ENCODE data around the gene GLYR1.

GLYR1 gene

GRCh38 chr16:4880006-4880580 lies 33.0 kb upstream of the GLYR1 start:
- no peak for DNase-seq (ENCODE audit: low read depth in 2 of 2)

DNA sequence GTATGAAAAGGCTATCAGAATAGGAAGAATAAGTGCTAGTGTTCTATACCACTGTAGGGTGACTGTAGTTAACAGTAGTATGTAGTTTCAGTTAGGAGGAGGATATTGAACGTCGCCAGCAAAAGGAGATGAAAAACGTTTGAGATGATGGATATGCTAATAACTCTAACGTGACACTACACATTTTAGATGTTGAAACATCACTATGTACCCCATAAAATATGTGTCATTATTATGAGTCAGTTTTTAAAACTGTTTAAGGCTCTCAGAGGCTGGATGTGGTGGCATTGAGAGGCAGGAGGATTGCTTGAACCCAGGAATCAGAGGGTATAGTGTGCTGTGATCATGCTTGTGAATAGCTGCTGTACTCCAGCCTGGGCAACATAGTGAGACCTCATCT lies 32.0 kb upstream of the GLYR1 start:
- DNase-seq (ENCODE audit: low read depth in 2 of 2): no peak

DNA sequence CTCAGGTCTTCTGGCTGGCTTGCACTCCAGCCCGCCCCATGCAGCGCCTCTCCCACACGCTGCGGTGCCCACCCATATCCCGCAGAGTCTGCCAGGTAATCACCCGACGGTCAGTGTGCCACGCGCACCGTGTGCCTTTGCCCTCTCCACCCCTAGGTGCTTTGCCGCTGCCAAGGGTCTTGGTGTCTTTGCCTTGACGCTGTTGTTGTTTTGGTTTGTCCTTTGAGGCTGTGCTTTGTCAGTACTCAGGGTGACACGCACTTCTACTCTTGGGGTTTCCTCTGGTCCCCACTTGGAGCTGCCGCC lies 30.2 kb upstream of the GLYR1 start:
- no peak for DNase-seq (ENCODE audit: low read depth in 2 of 2)

DNA sequence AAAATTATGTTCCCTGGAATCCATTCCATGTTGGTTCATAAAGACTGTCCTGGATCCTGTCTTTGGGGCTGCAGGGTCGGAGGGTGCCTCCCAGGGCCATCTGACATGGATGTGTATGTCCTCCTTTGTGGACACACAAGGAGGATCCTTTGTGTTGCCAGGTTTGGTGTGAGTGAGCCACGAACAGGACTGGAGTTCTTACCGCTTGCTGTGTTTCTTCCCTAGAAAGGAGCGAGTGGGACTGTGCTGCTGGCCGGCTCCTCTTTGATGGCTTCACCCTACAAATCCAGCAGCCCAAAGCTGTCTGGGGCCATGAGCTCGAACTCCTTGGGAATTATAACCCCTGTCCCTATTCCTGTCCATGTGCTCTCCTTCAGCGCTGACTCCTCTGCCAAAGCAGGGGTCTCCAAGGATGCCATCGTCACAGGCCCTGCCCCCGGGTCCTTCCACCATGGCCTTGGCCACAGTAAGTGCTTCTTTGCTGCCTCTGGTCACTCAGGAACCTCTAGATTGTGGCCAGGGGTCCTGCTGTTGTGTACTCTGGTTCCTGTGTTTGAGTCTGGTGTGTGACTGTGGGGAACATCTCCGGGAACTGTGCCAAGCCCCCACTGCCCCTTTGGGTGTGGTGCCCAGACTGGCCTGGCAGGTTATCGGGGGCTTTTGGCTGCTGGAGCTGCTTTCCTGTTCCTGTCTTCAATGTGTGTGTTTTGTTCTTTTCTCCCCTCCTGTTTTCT lies 29.7 kb upstream of the GLYR1 start:
- no peak for DNase-seq (ENCODE audit: low read depth in 2 of 2)

DNA sequence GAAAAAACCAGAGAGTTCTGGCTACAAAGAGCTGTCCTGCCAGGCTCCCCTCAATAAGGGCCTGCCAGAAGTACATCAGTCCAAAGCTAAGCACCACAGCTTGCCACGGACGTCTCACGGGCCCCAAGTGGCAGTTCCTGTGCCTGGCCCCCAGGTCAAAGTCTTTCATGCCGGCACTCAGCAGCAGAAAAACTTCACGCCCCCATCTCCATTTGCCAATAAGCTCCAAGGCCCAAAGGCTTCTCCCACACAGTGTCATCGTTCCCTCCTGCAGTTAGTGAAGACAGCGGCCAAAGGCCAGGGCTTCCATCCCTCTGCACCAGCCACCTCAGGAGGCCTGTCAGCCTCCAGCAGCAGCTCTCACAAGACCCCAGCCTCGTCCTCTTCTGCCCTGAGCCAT lies 27.6 kb upstream of the GLYR1 start:
- DNase-seq (ENCODE audit: low read depth in 2 of 2): no peak

DNA sequence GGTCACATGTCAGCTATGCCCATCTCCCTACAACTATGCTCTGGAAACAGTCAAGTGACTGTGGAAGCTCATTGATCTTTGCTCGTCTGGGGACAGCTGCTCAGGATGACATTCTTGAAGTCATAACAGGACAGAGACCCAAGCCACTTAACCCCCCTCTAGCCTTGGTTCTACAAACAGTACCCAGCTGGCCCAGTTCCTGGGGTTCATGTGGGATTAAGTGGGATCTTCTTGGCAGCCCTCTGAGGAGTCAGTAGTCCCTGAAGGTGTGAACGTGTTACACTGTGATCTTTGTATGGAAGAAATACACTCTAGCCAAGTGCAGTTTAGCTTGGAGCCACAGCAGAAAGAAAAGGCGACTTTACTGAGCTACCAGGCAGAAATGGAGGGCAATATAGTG lies 26.0 kb upstream of the GLYR1 start:
- DNase-seq (ENCODE audit: low read depth in 2 of 2): no peak

DNA sequence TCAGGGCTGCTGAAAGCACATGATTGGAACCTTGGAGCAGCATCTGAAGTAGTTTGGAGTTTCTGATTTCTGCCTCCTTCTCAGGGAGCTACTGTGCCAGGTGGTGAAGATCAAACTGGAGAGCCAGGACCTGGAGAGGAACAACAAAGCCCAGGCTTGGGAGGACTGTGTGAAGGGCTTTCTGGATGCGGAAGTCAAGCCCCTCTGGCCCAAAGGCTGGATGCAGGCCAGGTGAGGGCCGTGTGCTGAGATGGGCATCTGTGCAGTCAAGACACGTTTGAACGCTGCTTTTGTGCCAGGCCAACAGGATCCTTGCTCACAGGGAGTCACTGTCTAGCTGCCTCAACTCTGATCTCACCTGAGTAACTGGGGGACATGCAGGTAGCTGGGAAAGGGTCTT lies 24.0 kb upstream of the GLYR1 start:
- DNase-seq (ENCODE audit: low read depth in 2 of 2): no peak

DNA sequence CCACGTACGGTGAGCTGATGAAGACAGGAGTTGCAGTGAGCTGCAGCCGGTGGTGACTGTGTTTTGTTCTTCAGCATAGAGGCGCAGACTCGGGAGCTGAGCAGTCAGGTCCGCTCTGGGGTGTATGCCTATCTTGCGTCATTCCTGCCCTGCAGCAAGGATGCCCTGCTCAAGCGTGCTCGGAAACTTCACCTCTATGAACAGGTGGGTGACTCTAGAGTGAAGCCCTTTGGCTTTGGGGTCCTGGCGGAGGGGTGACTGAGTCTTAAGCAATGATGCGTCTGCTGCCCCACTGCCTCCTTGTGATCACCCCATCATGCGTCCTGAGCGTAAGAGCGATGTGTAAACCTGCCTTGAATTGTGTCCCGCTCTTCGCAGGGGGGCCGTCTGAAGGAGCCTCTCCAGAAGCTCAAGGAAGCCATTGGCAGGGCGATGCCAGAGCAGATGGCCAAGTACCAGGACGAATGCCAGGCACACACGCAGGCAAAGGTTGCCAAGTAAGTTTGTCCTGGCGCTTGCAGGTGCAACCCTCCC lies 23.1 kb upstream of the GLYR1 start:
- no peak for DNase-seq (ENCODE audit: low read depth in 2 of 2)

DNA sequence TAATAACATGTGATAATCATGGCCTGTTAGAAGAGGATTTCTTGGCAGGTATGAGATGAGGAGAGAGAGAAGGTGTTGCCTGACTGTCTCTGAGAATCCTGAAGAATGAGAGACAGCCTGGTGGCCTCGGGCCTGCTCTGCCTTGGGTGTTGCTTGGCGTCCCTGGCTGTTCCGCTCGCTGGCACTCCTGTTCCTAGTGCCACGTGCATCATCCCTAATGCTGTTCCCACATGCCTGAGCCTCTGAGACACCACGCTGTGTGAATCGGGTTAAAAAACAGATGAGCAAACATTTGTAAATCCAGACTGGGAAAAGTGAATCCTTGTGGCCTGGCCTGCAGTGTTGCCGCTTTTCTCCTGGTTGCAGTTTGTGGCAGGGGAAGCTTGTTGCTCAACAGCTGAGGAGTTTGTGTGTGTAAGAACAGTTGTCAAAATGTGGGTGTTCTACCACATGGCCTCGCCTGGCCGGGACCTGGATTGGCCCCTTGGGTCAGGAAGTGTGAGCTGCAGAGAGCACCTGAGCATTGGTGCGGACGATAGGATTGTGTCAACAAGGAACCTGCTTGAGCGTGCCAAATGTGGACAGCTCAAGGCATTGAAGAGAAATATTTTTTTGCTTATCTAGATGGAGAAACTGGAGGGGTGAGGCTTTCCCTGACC lies 22.2 kb upstream of the GLYR1 start:
- DNase-seq (ENCODE audit: low read depth in 2 of 2): no peak

GRCh38 chr16:4868535-4868934 lies 21.4 kb upstream of the GLYR1 start:
- no peak for DNase-seq (ENCODE audit: low read depth in 2 of 2)

DNA sequence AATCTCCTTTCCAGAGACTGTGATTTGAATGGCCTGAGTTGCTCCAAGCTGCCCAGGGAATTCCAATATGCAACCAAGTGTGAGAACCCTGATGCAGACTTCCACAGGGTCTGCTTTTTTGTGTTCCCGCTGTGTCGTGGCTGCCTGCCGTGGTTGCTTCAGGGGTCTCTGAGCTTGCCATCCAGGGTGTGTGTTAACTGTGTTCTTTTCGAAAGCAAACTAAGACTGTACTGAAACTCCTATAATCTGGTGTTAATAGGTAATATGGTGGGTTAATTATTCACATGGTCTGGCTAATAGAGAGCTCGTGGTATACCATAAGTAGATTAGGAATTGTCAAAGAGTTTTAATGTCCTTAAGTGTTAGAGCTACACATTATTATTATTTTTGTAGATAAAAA lies 20.9 kb upstream of the GLYR1 start:
- DNase-seq (ENCODE audit: low read depth in 2 of 2): no peak

DNA sequence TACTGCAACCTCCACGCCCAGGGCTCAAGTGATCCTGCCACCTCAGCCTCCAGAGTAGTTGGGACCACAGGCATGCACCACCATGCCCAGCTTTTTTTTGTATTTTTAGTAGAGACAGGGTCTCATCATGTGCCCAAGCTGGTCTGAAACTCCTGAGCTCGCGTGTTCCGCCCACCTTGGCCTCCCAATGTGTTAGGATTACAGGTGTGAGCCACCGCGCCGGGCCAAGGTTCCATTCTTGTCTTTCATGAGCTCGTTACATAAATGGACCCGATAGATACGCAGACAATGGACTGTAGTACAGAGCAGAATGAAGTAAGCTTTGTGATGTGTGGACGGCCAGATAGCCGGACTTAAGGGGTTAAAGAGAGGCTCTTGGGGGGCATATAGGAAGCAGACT lies 19.5 kb upstream of the GLYR1 start:
- DNase-seq (ENCODE audit: low read depth in 2 of 2): no peak

DNA sequence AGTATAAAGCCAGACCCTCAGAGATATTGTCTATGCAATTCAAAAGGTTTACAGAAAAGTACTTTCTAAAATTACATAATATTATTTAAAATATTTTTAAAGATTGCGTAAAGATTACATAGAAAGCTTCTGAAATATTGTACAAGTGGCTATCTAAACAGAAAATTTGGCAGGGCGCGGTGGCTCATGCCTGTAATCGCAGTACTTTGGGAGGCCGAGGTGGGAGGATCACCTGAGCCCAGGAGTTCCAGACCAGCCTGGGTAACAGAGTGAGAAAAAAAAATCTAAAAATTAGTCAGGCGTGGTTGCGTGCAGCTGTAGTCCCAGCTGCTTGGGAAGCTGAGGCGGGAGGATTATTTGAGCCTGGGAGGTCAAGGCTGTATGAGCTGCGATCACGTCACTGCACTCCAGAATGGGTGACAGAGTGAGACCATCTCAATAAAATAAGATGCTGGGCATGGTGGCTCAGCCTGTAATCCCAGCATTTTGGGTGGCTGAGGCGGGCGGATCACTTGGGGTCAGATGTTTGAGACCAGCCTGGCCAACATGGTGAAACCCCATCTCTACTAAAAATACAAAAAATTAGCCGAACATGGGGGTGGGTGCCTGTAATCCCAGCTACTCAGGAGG lies 18.3 kb upstream of the GLYR1 start:
- DNase-seq (ENCODE audit: low read depth in 2 of 2): no peak

- DNase-seq (ENCODE audit: low read depth in 2 of 2): no peak
These were observed 17.6 kb upstream of the GLYR1 start for GRCh38 chr16:4864728-4865127.

DNA sequence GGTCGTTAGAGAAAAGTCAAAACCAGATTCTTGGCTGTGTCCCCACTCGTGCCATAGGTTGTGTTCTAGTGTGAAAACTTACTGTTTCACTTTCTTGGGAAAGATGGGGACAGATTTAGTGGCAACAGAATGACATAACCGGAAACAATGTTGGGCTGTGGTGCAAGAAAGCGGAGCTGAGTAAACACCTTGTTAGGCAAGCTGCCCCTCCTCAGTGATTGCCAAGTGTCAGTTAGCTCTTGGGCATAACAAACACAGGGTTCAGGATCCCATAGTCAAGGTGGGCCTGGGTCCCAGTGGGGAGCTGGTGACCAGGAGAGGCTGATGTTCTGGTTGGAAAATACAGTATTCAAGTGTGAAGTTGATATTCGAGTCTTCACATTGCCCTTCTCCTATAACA lies 15.6 kb upstream of the GLYR1 start:
- DNase-seq (ENCODE audit: low read depth in 2 of 2): no peak

- DNase-seq (ENCODE audit: low read depth in 2 of 2): no peak
These were observed 13.7 kb upstream of the GLYR1 start for GRCh38 chr16:4860727-4861342.

- DNase-seq (ENCODE audit: low read depth in 2 of 2): no peak
These were observed 12.8 kb upstream of the GLYR1 start for GRCh38 chr16:4859900-4860255.

- no peak for DNase-seq (ENCODE audit: low read depth in 2 of 2)
These were observed 12.3 kb upstream of the GLYR1 start for GRCh38 chr16:4859190-4859899.

- DNase-seq (ENCODE audit: low read depth in 2 of 2): no peak
These were observed 8.7 kb upstream of the GLYR1 start for GRCh38 chr16:4855804-4856203.

DNA sequence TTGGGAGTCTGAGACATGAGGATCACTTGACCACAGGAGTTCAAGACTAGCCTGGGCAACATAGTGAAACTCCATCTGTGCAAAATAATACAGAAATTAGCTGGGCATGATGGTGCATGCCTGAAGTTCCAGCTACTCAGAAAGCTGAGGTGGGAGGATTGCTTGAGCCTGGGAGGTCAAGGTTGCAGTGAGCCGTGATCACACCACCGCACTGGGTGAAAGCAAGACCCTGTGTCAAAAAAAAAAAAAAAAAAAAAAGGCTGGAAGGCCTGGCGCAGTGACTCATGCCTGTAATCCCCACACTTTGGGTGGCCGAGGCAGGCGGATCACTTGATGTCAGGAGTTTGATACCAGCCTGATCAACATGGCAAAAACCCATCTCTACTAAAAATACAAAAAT lies 8.3 kb upstream of the GLYR1 start:
- no peak for DNase-seq (ENCODE audit: low read depth in 2 of 2)

- no peak for DNase-seq (ENCODE audit: low read depth in 2 of 2)
These were observed 5.3 kb upstream of the GLYR1 start for GRCh38 chr16:4852221-4852872.

Data from activated CD8-positive, alpha-beta memory T cell treated with anti-CD3 and anti-CD28 coated beads for 4 hours (primary cell).